Skeletal muscle tissue (tissue), 4 donors: ENCODE results near the gene INSYN2A. TPM values are rescaled to one million over a fixed set of nuclear protein-coding genes. Genes with fewer than 3 reads are reported as not detected.

Experiments used
- H3K27ac ChIP-seq: one replicate; pipeline ENCODE4 v1.7.0; 2013; ENCODE audit warnings: mild to moderate bottlenecking, low read depth, low read length, inconsistent platforms
- H3K27me3 ChIP-seq, 3 donors: one replicate each; pipeline ENCODE4 v1.7.0; 2013; ENCODE audit warnings: low read length in 3 of 3; ENCODE audit not compliant: control insufficient read depth in 3 of 3, insufficient read depth in 3 of 3
- H3K36me3 ChIP-seq, 3 donors: one replicate each; pipeline ENCODE4 v1.7.0; 2013; ENCODE audit warnings: low read length in 3 of 3; ENCODE audit not compliant: control insufficient read depth in 3 of 3, insufficient read depth in 3 of 3
- H3K4me1 ChIP-seq, 3 donors: one replicate each; pipeline ENCODE4 v1.7.0; 2013; ENCODE audit warnings: low read length in 3 of 3, mild to moderate bottlenecking in 3 of 3; ENCODE audit not compliant: control insufficient read depth in 3 of 3, insufficient read depth in 3 of 3
- H3K4me3 ChIP-seq, 3 donors: one replicate each; pipeline ENCODE4 v1.7.0; 2013; ENCODE audit warnings: low read length in 3 of 3
- H3K9ac ChIP-seq, 3 donors: one replicate each; pipeline ENCODE4 v1.7.0; 2013; ENCODE audit warnings: low read length in 3 of 3, mild to moderate bottlenecking in 3 of 3, moderate library complexity in 2 of 3, low read depth in 1 of 3
- H3K9me3 ChIP-seq, 3 donors: one replicate each; pipeline ENCODE4 v1.7.0; 2013; ENCODE audit warnings: low read length in 3 of 3; ENCODE audit not compliant: control insufficient read depth in 3 of 3
- total RNA-seq: library from RNA; depleted of rRNA; stranded (reverse); fragments of >200 nt; gene quantifications from one replicate; pipeline ENCODE4 v1.2.3, GENCODE V29; 2014
- donor health status: Osteomylitis.

INSYN2A gene
- total RNA-seq, 1 donor from 2014 or later, result under 0.01 TPM

GRCh38 chr10:127221281-127221680 is 24.9 kb upstream of the INSYN2A start:
- Histone ChIP-seq H3K4me3 (no peak overlapping the region), H3K36me3 (no peaks in the 10 kb centered on the region), H3K27ac (no peak overlapping the region), H3K4me1 (no peaks in the 10 kb centered on the region), H3K9ac (no peak overlapping the region), H3K9me3 (no peaks in the 10 kb centered on the region), H3K27me3 (no peaks in the 10 kb centered on the region)

GRCh38 chr10:127218658-127219057 is 22.3 kb upstream of the INSYN2A start:
- Histone ChIP-seq H3K9ac (no peak overlapping the region), H3K4me1 (no peaks in the 10 kb centered on the region), H3K27me3 (peaks cover 0 to 2% (median 0%) of the 10 kb centered on the region in 3 donors), H3K36me3 (no peaks in the 10 kb centered on the region), H3K27ac (no peak overlapping the region), H3K9me3 (peaks cover 0 to 2% (median 0%) of the 10 kb centered on the region in 3 donors), H3K4me3 (no peak overlapping the region)

GRCh38 chr10:127216786-127217185 is 20.4 kb upstream of the INSYN2A start:
- Histone ChIP-seq H3K27me3 (peaks cover 0 to 2% (median 0%) of the 10 kb centered on the region in 3 donors), H3K9ac (no peak overlapping the region), H3K4me3 (no peak overlapping the region), H3K4me1 (no peaks in the 10 kb centered on the region), H3K27ac (no peak overlapping the region), H3K9me3 (peaks cover 0 to 2% (median 0%) of the 10 kb centered on the region in 3 donors), H3K36me3 (no peaks in the 10 kb centered on the region)

- peaks cover 0 to 2% (median 0%) of the 10 kb centered on the region in 3 donors for H3K9me3 ChIP-seq
- H3K27ac ChIP-seq, result no peak overlapping the region
- H3K9ac ChIP-seq, result no peak overlapping the region
- H3K4me3 ChIP-seq, result no peak overlapping the region
- H3K4me1 ChIP-seq, result no peaks in the 10 kb centered on the region
- peaks cover 0 to 2% (median 0%) of the 10 kb centered on the region in 3 donors for H3K27me3 ChIP-seq
- no peaks in the 10 kb centered on the region for H3K36me3 ChIP-seq
These were observed 19.9 kb upstream of the INSYN2A start for GRCh38 chr10:127216274-127216673.

- peaks cover 0 to 2% (median 0%) of the 10 kb centered on the region in 3 donors for H3K27me3 ChIP-seq
- H3K36me3 ChIP-seq, result no peaks in the 10 kb centered on the region
These were observed 19.5 kb upstream of the INSYN2A start for GRCh38 chr10:127215866-127216265.

GRCh38 chr10:127210936-127211466 is 14.6 kb upstream of the INSYN2A start:
- Histone ChIP-seq H3K27ac (no peak overlapping the region), H3K9ac (no peak overlapping the region), H3K4me3 (no peak overlapping the region), H3K4me1 (no peaks in the 10 kb centered on the region), H3K9me3 (peaks cover 0 to 2% (median 0%) of the 10 kb centered on the region in 3 donors), H3K27me3 (peaks cover 0 to 2% (median 0%) of the 10 kb centered on the region in 3 donors), H3K36me3 (no peaks in the 10 kb centered on the region)

More at GRCh38 chr10:127215866-127216265, 19.5 kb upstream of the INSYN2A start:
- Histone ChIP-seq H3K4me3 (no peak overlapping the region), H3K9me3 (peaks cover 0 to 2% (median 0%) of the 10 kb centered on the region in 3 donors), H3K27ac (no peak overlapping the region), H3K4me1 (no peaks in the 10 kb centered on the region), H3K9ac (no peak overlapping the region)

- Histone ChIP-seq H3K4me1 (no peaks in the 10 kb centered on the region), H3K27ac (no peak overlapping the region)
These were observed 10.7 kb upstream of the INSYN2A start for GRCh38 chr10:127207081-127207480.

GRCh38 chr10:127203067-127203466 is 6.7 kb upstream of the INSYN2A start:
- H3K27me3 ChIP-seq, result no peaks in the 10 kb centered on the region
- H3K9me3 ChIP-seq, result no peaks in the 10 kb centered on the region
- H3K27ac ChIP-seq, result no peak overlapping the region
- H3K4me1 ChIP-seq, result no peaks in the 10 kb centered on the region
- H3K36me3 ChIP-seq, result no peaks in the 10 kb centered on the region
- no peak overlapping the region for H3K4me3 ChIP-seq
- no peak overlapping the region for H3K9ac ChIP-seq

More at GRCh38 chr10:127207081-127207480, 10.7 kb upstream of the INSYN2A start:
- no peaks in the 10 kb centered on the region for H3K9me3 ChIP-seq
- no peaks in the 10 kb centered on the region for H3K27me3 ChIP-seq
- H3K4me3 ChIP-seq, result no peak overlapping the region
- H3K9ac ChIP-seq, result no peak overlapping the region
- H3K36me3 ChIP-seq, result no peaks in the 10 kb centered on the region

GRCh38 chr10:127200646-127201045 is 4.3 kb upstream of the INSYN2A start:
- no peak overlapping the region for H3K9ac ChIP-seq
- no peak overlapping the region for H3K27ac ChIP-seq
- no peaks in the 10 kb centered on the region for H3K9me3 ChIP-seq
- H3K27me3 ChIP-seq, result peaks cover 6 to 9% (median 7%) of the 10 kb centered on the region in 3 donors
- H3K36me3 ChIP-seq, result no peaks in the 10 kb centered on the region
- H3K4me3 ChIP-seq, result no peak overlapping the region
- H3K4me1 ChIP-seq, result peaks cover 0 to 3% (median 2%) of the 10 kb centered on the region in 3 donors

- Histone ChIP-seq H3K36me3 (no peaks in the 10 kb centered on the region), H3K4me1 (peaks cover 0 to 4% (median 4%) of the 10 kb centered on the region in 3 donors), H3K9ac (no peak overlapping the region), H3K27ac (no peak overlapping the region), H3K4me3 (no peak overlapping the region), H3K9me3 (no peaks in the 10 kb centered on the region), H3K27me3 (peaks cover 11 to 15% (median 12%) of the 10 kb centered on the region in 3 donors)
These were observed 2.3 kb upstream of the INSYN2A start for GRCh38 chr10:127198721-127199120.
